GM12878 (cell line): Measurements from ENCODE around the gene FOXB2. TPM values are rescaled to one million over a fixed set of nuclear protein-coding genes. Genes with fewer than 3 reads are reported as not detected.

ENCODE experiments used
- ATAC-seq: fragments of 200-7000 bp; cut with Tn5 transposase; 3 replicates; pipeline ENCODE4 v1.9.1; 2020; ENCODE audit warnings: mild to moderate bottlenecking, moderate library complexity
- BruUV-seq: library from RNA; stranded (reverse); fragments of 400-500 nt; replicated peaks from 2 replicates; lab custom pipeline; 2021; lab: Mats Ljungman, UMichigan
- CTCF ChIA-PET: fragments of 300-600 bp; sonication (Branson Sonifier 250); formaldehyde crosslinking; extraction: SDS; loops from one replicate; lab custom pipeline; 2021; ENCODE audit warnings: inconsistent platforms; lab: Yijun Ruan, JAX
- POLR2A ChIA-PET: fragments of 350-600 bp; formaldehyde crosslinking; extraction: SDS; loops from one replicate; lab custom pipeline; 2021; ENCODE audit warnings: inconsistent platforms; lab: Charles Lee
- RAD21 ChIA-PET: fragments of 300-600 bp; sonication (Branson Sonifier 250); formaldehyde crosslinking; loops from one replicate; lab custom pipeline; 2023; ENCODE audit warnings: antibody characterized with exemption; ENCODE audit not compliant: unreplicated experiment; lab: Charles Lee
- SMC1A ChIA-PET: fragments of 300-600 bp; sonication (Branson Sonifier 250); formaldehyde crosslinking; loops from one replicate; lab custom pipeline; 2023; ENCODE audit not compliant: unreplicated experiment, uncharacterized antibody; lab: Charles Lee
- DNase-seq: peaks from one replicate; pipeline ENCODE4 v3.0.0-alpha.2; 2011; ENCODE audit warnings: low read depth, low spot score
- FAIRE-seq: peaks from 3 replicates; lab custom pipeline; 2011; peaks lifted over from hg19 to GRCh38; lab: Jason Lieb, UNC
- H2AFZ ChIP-seq: 2 replicates; pipeline ENCODE4 v1.6.0; 2011; ENCODE audit warnings: low read depth, low read length, control low read depth; ENCODE audit not compliant: control insufficient read depth
- H3K27ac ChIP-seq: 2 replicates; pipeline ENCODE4 v1.5.1; 2011; ENCODE audit warnings: control low read depth; ENCODE audit not compliant: control insufficient read depth, insufficient read depth
- H3K27me3 ChIP-seq, 2 experiments: replicated peaks in 1 of 2; 2 replicates each; pipeline versions ENCODE4 v1.6.0 to v1.6.1; 2011; ENCODE audit warnings: low read length in 1 of 2; ENCODE audit not compliant: control insufficient read depth in 2 of 2, insufficient read depth in 2 of 2
- H3K36me3 ChIP-seq, 2 experiments: 2 replicates each; pipeline ENCODE4 v1.5.1; 2011; ENCODE audit warnings: low read length in 1 of 2; ENCODE audit not compliant: control insufficient read depth in 2 of 2, insufficient read depth in 2 of 2
- H3K4me1 ChIP-seq: 2 replicates; pipeline ENCODE4 v1.6.1; 2011; ENCODE audit warnings: mild to moderate bottlenecking, low read length, moderate library complexity, mixed read lengths; ENCODE audit not compliant: control insufficient read depth, insufficient read depth
- H3K4me2 ChIP-seq: 2 replicates; pipeline ENCODE4 v1.6.0; 2011; ENCODE audit warnings: control low read depth; ENCODE audit not compliant: control insufficient read depth, insufficient read depth
- H3K4me3 ChIP-seq: fragments of 200-600 bp; sonication (generic); 2 replicates; pipeline ENCODE4 v1.5.1; 2016
- H3K79me2 ChIP-seq: 2 replicates; pipeline ENCODE4 v1.6.0; 2011; ENCODE audit warnings: low read length; ENCODE audit not compliant: control insufficient read depth, insufficient read depth
- H3K9ac ChIP-seq: 2 replicates; pipeline ENCODE4 v1.8.0; 2011; ENCODE audit warnings: low read length, control low read depth, mixed read lengths; ENCODE audit not compliant: control insufficient read depth, insufficient read depth
- H3K9me3 ChIP-seq: replicated peaks from 3 replicates; pipeline ENCODE4 v1.5.1; 2011; ENCODE audit warnings: mild to moderate bottlenecking, low read length; ENCODE audit not compliant: control insufficient read depth, insufficient read depth
- H4K20me1 ChIP-seq: 2 replicates; pipeline ENCODE4 v1.6.0; 2011; ENCODE audit not compliant: control insufficient read depth, insufficient read depth
- BACH1 ChIP-seq: fragments of 450-650 bp; IDR thresholded peaks from 2 replicates; pipeline ENCODE4 v1.6.1; 2017; ENCODE audit warnings: mild to moderate bottlenecking, borderline replicate concordance
- BCLAF1 ChIP-seq: fragments of 450-650 bp; IDR thresholded peaks from 2 replicates; pipeline ENCODE4 v1.6.1; 2017; ENCODE audit warnings: antibody characterized with exemption, mild to moderate bottlenecking, moderate library complexity
- BRCA1 ChIP-seq: IDR thresholded peaks from 2 replicates; pipeline ENCODE4 v1.6.1; 2011; ENCODE audit warnings: low read depth, low read length, improper control_type of control experiment
- ELK1 ChIP-seq: IDR thresholded peaks from 2 replicates; pipeline ENCODE4 v1.6.1; 2012; ENCODE audit warnings: low read depth, low read length, improper control_type of control experiment
- FOXM1 ChIP-seq: IDR thresholded peaks from 2 replicates; pipeline ENCODE4 v1.6.1; 2012; ENCODE audit warnings: low read depth, mild to moderate bottlenecking, inconsistent platforms, low read length, moderate library complexity
- NFYB ChIP-seq: IDR thresholded peaks from 2 replicates; pipeline ENCODE4 v1.6.1; 2011; ENCODE audit warnings: low read depth, mild to moderate bottlenecking, low read length, improper control_type of control experiment, moderate library complexity; ENCODE audit not compliant: insufficient read depth
- NR2C2 ChIP-seq: IDR thresholded peaks from 2 replicates; pipeline ENCODE4 v1.6.1; 2011; ENCODE audit warnings: borderline replicate concordance, low read depth; ENCODE audit not compliant: control insufficient read depth, insufficient read length
- NRF1 ChIP-seq: conservative IDR thresholded peaks from 2 replicates; pipeline ENCODE4 v1.6.1; 2011; ENCODE audit warnings: mild to moderate bottlenecking, low read depth, low read length, improper control_type of control experiment
- SPI1 ChIP-seq: IDR thresholded peaks from 2 replicates; pipeline ENCODE4 v1.6.1; 2011; ENCODE audit warnings: low read depth, mild to moderate bottlenecking, low read length, moderate library complexity, borderline replicate concordance; ENCODE audit not compliant: insufficient read depth
- STAT3 ChIP-seq: IDR thresholded peaks from 2 replicates; pipeline ENCODE4 v1.6.1; 2011; ENCODE audit warnings: low read depth, low read length, improper control_type of control experiment
- USF1 ChIP-seq: IDR thresholded peaks from 2 replicates; pipeline ENCODE4 v1.6.1; 2011; ENCODE audit warnings: borderline replicate concordance, low read depth, mild to moderate bottlenecking, moderate library complexity, mixed read lengths, low read length; ENCODE audit not compliant: insufficient read depth; ENCODE audit errors: extremely low read length
- YBX1 ChIP-seq: fragments of 450-650 bp; IDR thresholded peaks from 2 replicates; pipeline ENCODE4 v1.6.1; 2016; ENCODE audit warnings: antibody characterized with exemption
- WGBS: methylation state at CpG from one replicate; pipeline ENCODE4 v1.1.6; 2016; ENCODE audit warnings: low lambda C conversion rate; ENCODE audit not compliant: insufficient replicate concordance, insufficient coverage; ENCODE audit errors: missing lambda C conversion rate; 5-methylcytosine and 5-hydroxymethylcytosine counted together
- in situ Hi-C: fragments of 300-500 bp; cut with MboI; formaldehyde crosslinking; loops from 9 replicates; pipeline ENCODE4 v1.14.3; 2018; ENCODE audit warnings: mixed read lengths
- intact Hi-C: fragments of 100-400 bp; cut with micrococcal nuclease; formaldehyde crosslinking; loops from one replicate; pipeline ENCODE4 v1.14.2; 2022; ENCODE audit not compliant: unreplicated experiment
- polyA plus RNA-seq, 11 experiments: library from polyadenylated mRNA; depleted of rRNA in 4 of 11; unstranded in 6 of 11; stranded (reverse) in 5 of 11; fragments of >200 nt; fragmentation: Nextera tagmentation in 4 of 11; fragmentation: Illumina TruSeq in 1 of 11; extraction: Ambion mirVana in 4 of 11; extraction: Trizol in 1 of 11; gene quantifications; 1 replicate in 1 of 11; 2 replicates in 10 of 11; pipeline versions ENCODE4 v1.2.1 to v1.2.3, GENCODE V29; 2011 to 2016; ENCODE audit warnings: inconsistent platforms in 2 of 11, missing spikeins in 2 of 11, low read depth in 1 of 11
- total RNA-seq, 4 experiments: library from RNA; depleted of rRNA in 3 of 4; stranded (reverse); fragments of >200 nt in 3 of 4; fragmentation: Illumina TruSeq in 1 of 4; extraction: Trizol in 1 of 4; gene quantifications; 2 replicates each; pipeline versions ENCODE4 v1.2.1 to v1.2.3, GENCODE V29; 2013 to 2021

Gene FOXB2
- total and polyA plus RNA-seq, 10 of the 15 experiments (the other 5 are each of a cell fraction or from before 2014, with no cell fraction given): not detected

- TF ChIP-seq USF1 (no peak), STAT3 (no peak), BACH1 (no peak), NRF1 (no peak), BCLAF1 (no peak), SPI1 (no peak), NR2C2 (no peak), BRCA1 (no peak), ELK1 (no peak), FOXM1 (no peak), NFYB (no peak), YBX1 (no peak)
- H2AFZ ChIP-seq: no peak overlapping the region
- no TSS peak for BruUV-seq
- SMC1A ChIA-PET: interaction anchor here (0.8 to 1.1 kb wide), 2 partner anchors 152 to 177 kb away, joined by 3 read pairs; no protein-coding TSS in a partner anchor
- no peak overlapping the region for H3K4me2 ChIP-seq
- no peaks in the 10 kb centered on the region; a peak in 1 of 4 replicates for H3K27me3 ChIP-seq
- RAD21 ChIA-PET: no interaction called here
- H3K27ac ChIP-seq: no peak overlapping the region
- intact Hi-C loops: loop anchor here (5.0 kb wide), 2 partner anchors 102 to 232 kb away; no protein-coding TSS in a partner anchor
- H3K36me3 ChIP-seq: no peaks in the 10 kb centered on the region
- in situ Hi-C loops: loop anchor here (10.0 kb wide), 1 partner anchor 184 kb away; no protein-coding TSS in a partner anchor
- no peaks in the 10 kb centered on the region for H3K4me1 ChIP-seq
- no peaks in the 10 kb centered on the region for H4K20me1 ChIP-seq
- DNase-seq (no peak), ATAC-seq (no peak), FAIRE-seq (no peak)
- CTCF ChIA-PET: interaction anchor here (0.6 to 1.6 kb wide), 4 partner anchors 8 to 357 kb away, joined by 3 to 9 read pairs (median 4); no protein-coding TSS in a partner anchor
- POLR2A ChIA-PET: no interaction called here
- H3K9me3 ChIP-seq: no peaks in the 10 kb centered on the region
- H3K9ac ChIP-seq: no peak overlapping the region
- WGBS: 0% methylated on average over 2 of the region's 2 CpGs
- no peaks in the 10 kb centered on the region for H3K79me2 ChIP-seq
- no peak overlapping the region for H3K4me3 ChIP-seq
Measured at GRCh38 chr9:76988941-76989340, 30.5 kb upstream of the FOXB2 start.
